HG02588 (cell line): Measurements from ENCODE around the gene TTC29.
"Not testable (repeated sequence)": the region's sequence is repeated elsewhere in the genome, so short reads cannot be mapped to it uniquely, and the experiment has no call there.

Experiments
- ATAC-seq: cut with Tn5 transposase; IDR thresholded peaks from one replicate; pipeline ENCODE4 v1.9.1; 2021; ENCODE audit warnings: mild to moderate bottlenecking, moderate library complexity; ENCODE audit not compliant: unreplicated experiment

The TTC29 gene

DNA sequence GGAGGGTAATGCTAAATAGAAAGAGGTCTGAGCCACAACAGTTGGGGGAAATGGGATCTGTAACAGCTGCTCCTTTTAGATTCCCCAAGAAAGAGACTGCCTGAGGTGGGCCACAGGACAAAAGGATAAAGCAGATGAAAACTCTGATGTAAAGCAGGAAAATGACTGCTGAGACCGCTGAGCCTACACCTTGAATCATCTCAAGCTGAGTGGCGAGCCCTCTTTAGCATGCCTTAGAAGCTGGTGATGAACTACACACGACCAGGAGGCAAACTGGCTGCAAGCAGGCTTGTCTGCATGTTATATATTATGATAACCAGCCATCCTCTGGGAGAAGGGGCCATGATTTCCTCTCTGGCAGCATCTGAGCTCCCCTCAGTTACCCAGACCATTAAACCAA lies 88.4 kb downstream of the TTC29 start:
- ATAC-seq: no peak

DNA sequence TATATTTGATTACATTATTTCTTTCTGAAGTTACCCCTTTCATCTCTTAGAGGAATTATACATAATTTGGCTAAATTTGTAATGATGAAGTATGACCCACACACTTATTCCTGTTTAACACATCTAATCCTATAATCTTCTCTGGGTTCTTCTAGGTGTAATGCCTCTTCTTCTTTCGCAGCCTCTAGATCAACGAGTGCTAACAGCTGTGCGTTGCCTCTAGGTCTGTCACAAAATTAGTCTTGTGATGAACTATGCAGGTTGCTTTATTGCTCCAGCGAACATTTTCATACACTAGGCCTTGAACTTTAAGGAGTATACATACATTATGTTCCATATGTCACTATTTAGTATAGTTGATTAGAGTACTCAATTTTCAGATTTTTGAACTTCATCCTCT lies 89.9 kb downstream of the TTC29 start:
- no peak for ATAC-seq

DNA sequence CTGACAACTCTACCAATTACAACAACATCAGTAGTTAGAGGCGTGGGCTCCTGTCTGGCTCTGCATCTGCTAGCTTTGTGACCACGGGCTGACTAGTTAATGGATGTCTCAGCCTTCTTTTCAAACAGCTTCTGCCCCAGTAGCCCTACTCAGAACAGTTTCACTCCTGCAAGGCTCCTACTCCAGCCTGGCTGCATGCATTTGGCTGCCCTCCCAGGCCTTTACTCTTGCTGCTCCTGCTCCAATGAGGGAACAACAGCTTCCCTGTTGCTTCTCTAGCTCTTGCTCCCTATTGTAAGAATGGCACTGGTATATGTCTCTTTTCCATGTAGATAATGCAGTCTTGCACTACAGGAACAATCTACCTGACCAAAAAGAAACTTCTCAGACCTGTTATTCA lies 93.3 kb downstream of the TTC29 start:
- no peak for ATAC-seq

DNA sequence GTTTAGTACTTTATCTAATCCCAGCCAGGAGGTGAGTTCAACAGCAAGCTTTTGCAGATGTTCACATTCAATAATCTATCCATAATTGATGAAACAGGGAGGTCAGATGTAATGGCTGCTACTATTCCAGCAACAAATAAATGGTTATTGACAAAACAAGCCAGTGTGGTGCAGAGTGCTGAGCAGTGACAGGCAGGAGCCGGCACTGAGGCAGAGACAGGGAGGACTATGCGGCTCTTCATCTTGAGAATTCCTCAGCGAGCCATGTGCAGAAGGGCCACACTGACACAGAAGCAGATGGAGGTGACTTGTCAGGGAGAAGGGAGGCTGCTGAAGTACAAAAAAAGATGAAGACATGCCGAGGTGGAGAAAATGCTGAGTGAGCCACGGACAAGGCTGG lies 98.3 kb downstream of the TTC29 start:
- ATAC-seq: no peak

DNA sequence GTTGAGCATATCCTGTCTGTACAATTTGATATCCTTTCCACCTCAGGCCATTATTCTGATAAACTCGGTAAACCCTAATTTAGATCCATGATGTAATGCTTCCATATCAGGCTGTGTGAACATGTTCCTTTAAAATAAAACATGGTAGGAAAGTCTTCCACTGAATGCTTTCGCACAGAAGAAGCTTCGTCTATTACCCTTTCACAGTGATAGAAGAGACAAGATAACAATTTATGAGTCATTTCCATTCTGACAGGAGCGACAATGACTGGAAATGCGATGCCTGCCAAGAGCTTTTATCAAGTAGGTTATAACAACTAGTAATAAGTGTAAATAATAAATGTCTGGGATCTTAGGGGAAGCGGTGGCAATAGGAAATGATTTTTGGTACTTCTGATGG lies 98.8 kb downstream of the TTC29 start:
- ATAC-seq: no peak

DNA sequence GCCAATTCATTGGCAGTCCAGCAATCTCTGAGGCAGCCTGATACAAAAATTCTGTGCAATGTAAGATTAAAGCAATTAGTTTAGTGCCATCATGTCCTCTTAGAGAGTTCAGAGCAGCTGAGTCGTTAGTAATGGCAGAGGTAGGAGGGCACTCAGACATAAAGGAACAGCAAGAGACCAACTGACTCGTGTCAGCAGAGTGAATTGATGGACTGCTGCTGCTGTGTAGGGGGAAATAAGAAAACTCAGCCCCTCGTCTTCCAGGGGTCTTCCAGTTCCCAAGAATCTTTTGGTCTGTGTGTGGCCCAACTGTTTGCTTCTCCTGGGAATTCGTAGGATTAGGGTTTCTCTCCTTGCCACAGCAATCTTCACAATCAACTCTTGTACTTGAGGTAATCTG lies 100.9 kb downstream of the TTC29 start:
- no peak for ATAC-seq

DNA sequence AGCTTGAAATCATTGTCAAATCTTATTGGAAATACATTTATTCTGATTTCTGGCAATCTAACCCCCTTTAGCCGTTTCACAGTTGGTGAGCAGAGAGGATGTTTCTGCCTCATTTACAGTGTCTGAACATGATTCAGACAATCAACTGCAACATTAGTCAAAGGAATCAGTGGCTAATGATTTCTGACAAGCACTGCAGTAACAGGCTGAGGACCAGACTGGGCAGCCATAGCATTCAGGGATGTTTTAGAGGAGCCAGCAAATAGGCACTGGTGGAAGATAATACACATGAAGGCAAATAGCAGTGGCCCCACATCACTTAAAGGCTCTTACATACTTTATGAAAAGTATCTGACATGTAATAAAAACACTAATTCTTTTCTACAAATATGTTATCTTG lies 102.8 kb downstream of the TTC29 start:
- ATAC-seq: no peak

DNA sequence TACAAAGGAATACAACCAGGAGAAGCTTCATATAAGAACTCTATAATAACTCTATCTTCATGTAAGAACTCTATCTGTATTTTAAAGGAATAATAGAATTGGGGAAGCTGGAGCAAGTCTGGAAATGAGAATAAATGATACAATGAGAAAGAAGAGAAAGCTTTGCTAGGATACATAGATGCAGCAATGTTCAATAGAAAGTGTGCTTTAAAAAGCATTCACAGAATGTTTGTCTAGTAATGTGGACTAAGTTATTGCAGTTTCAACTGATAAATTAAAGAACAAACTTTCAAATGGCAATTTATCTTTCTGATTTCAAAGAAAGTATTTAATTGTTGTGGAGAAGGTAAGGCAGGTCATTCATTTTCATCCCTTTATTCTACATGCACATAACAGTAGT lies 104.9 kb downstream of the TTC29 start:
- no peak for ATAC-seq

DNA sequence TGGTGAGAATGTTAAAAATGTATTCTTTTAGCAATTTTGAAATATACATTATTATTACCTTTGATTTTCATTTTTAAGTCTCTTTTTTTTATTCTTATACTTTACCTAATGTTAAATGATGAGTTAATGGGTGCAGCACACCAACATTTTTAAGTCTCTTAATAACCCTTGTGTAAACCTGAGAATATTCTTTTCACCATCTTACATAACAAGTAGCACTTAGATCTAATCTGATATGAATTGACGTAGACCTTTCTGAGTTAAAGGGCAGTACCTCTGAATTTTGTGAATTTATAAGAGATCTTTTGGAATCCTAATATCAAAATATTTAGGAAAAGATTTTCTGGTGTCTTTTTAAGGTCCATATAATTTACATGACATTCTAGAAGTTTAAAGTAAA lies 110.6 kb downstream of the TTC29 start:
- no peak for ATAC-seq

DNA sequence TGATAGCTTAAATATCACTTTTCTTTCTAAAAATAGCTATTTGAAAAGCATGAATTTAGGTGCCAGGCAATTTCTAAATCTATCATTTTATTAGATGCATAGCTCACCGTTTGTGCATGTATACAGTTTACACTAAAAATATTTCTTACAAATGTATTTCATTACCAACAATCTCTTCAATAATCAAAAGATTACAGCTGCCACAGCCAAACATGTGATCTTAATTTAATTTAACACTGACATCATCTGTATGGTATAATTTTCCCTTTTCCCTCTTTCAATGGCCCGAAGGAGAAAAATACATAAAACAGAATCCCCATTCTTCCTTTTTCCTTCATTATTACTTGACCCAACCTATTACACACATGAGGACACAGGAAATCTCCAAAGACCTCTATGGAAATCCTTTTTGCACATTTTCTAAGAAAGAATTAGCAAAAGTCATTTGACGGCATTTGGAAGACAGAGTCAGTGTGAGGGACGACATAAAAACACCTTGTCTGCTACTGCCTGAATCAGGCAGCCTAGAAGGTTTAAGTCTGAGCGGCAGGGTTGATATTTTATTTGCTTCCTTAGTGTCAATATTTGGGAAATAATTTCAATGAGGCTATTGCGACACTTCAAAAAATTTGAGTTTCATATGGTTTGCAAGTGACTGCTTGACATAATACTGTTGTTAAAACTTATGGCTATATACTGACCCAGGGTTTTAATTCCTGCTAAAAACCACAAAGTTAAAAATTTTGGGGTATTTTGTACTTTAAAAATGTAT lies 111.2 kb downstream of the TTC29 start:
- ATAC-seq: no peak

DNA sequence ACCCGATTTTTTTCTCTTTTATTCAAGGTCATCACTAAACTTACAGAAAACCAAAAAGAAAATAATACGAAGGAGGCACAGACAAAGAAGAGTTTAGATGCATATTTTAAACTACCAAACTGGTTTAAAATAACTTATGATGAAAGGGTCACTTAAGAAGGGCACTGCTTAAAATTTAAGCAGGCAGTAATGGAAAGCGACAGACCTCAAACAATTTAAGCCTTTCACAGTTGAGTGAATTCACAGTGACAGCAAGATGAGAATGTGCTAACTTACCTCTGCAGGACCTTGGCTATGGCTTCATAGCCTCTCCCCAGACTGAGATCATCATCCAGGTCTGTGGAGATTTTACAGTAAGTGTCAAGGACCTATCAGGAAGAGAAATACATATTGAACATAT lies 112.1 kb downstream of the TTC29 start:
- ATAC-seq: no peak

DNA sequence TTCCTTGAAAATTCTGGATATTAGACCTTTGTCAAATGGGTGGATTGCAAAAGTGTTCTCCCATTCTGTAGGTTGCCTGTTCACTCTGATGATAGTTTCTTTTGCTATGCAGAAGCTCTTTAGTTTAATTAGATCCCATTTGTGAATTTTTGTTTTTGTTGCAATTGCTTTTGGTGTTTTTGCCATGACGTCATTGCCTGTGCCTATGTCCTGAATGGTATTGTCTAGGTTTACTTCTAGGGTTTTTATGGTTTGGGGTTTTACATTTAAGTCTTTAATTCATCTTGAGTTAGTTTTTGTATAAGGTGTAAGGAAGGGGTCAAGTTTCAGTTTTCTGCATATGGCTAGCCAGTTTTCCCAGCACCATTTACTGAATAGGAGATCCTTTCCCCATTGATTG lies 122.7 kb downstream of the TTC29 start:
- not testable (repeated sequence) for ATAC-seq

DNA sequence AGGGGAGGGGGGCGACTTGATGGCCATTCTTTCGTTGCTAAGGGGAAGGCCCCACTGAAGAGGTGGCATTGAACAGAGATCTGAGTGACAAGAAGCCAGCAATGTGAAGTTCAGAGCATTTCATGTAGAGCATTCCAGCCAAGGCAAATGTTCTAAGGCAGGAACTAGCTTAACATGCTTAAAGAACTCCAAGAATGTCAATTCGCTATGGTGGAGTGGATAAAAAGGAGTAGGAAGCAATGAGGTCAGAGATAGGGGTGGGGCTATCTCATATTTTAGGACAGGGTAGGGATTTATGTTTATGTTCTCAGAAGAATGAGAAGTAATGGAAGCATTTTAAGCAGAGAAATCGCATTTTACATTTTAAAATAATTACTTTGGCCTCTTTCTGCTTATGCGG lies 130.9 kb downstream of the TTC29 start:
- no peak for ATAC-seq

DNA sequence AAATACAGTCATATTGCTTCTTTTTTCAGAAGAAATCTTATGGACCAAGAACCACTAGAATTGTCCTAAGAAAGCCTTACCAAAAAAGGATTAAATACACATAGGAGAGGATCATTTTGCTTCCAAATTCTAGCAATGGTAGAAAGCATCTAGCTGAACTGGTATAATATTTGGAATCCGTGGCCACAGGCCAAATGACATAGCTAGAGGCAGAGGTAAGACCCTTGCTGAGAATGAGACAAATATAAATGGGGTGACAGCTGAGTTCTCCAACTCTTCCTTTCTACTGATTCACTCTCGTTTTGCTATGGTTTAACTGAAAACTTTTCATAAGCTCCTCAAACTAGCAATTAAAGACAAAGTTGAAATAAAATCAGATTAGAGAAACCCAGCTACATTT lies 150.0 kb downstream of the TTC29 start:
- ATAC-seq: no peak

DNA sequence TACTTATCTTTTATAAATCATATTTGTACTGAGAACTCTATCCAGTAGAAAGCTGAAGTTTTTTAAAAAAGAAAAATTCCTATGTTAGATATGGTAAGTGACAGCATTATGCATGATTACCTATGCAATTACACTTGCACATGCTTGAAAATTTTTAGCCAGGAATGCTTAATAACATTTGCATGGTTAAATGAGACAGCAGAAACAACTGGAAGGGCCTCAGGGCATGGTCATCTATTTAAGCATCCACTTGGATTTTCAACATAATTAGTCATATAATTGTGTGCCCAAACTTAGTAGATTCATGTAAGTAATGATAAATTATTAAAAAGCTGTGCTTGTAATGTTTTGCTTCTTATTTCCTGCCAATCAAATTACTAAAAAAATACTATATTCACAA lies 151.9 kb downstream of the TTC29 start:
- ATAC-seq: no peak

DNA sequence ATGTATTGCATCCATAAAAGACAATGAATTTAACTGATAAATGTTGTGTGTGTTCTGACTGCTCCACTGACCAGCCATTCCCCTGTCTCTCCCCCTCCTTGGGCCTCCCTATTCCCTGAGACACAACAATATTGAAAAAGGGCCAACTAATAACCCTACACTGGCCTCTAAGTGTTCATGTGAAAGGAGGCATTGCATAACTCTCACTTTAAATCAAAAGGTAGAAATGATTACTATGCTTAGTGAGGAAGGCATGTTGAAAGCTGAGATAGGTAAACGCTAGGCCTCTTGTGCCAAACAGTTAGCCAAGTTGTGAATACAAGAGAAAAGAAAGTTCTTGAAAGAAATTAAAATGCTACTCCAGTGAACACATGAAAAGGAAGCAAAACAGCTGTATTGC lies 154.2 kb downstream of the TTC29 start:
- ATAC-seq: no peak

DNA sequence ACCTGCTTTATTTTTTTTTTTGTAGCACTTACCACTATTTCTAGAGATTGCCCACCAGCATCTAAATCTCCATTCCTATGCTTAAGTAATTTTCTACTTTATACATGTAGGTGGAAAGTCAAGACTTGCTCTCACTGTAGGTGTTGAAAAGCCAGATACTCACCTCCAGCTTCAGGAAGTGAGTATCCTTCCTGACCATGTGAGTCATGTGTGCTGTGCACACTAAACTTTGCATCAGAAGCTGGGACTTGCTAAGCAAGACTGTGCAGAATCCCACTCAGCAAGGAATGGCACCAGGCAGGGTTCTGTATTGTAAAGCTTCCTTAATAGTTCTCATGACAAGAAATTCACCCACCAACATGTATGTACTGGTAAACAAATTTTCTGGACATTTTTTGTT lies 155.1 kb downstream of the TTC29 start:
- ATAC-seq: no peak

DNA sequence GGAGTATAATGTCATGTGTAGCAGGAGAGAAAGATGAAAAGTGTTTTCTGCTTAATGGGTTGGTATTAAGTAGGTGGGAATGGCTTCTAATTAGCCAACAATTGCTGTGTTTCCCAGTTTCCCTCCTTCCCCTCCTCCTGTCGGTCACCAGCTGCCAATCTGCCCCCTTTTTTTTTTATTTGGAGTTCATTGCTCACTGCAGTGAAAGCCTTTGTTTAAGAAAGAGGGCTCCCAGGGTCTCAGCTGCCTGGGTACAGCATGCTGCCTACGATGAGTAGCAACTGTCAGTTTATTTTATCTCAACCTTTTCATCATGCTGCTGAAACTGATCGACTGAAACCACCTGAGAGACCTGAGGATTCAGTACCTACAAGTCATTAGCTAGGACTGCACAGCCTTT lies 157.9 kb downstream of the TTC29 start:
- no peak for ATAC-seq

DNA sequence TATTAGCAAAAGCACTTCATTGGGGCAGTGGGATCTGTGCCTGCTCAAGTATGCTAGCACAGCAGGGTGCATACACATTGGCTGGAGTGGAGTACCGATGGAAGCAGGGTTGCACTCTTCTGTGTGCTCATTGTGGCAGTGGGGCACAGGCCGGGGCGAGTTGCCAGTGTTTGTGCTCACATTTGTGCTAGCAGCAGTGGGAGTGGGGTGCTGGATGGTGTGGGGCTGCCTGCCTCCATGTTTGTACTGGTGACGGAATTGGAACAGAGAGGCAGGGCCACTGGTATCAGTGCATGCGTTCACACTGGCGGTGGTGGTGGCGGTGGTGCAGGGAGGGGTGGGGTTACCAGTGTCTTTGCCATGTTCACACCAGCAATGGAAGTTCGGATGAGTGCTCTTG lies 169.0 kb downstream of the TTC29 start:
- ATAC-seq: no peak

DNA sequence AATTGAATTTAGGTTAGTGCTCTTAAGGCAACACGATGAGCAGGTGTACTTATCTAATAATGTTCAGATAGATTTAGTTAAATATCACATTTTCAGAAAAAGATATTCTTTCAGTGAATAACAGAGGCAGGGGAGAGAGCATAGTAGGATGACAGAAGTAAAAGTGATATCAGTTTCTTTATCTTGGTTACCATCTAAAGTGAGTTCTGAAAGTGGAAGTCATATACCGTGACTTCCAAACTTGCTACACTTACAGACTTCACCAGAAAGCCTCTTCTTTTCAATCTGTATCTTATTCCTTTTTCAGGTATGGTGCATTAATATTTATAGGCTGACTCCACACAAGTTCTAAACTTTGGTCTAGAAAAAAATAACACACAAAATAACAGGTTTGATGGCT lies 182.1 kb downstream of the TTC29 start:
- ATAC-seq: no peak

DNA sequence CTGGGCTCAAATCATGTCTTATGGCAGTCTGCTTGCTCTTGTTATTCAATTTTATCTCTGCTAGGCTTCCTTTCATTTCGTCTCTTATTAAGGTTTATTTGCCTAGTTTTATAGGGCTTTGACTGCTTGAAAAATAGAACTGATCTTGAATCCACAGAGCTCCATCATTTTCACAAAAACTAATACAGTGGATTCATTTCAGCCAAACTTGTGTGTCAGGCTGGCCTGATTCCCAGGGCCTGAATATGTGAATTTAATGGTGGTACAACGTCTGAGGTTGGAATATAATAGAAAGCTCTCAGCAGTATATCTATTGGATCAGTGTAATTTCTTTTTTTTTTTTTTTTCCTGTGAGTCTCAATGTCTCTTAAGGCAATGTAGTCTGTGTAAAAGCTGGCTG lies 183.6 kb downstream of the TTC29 start:
- no peak for ATAC-seq

DNA sequence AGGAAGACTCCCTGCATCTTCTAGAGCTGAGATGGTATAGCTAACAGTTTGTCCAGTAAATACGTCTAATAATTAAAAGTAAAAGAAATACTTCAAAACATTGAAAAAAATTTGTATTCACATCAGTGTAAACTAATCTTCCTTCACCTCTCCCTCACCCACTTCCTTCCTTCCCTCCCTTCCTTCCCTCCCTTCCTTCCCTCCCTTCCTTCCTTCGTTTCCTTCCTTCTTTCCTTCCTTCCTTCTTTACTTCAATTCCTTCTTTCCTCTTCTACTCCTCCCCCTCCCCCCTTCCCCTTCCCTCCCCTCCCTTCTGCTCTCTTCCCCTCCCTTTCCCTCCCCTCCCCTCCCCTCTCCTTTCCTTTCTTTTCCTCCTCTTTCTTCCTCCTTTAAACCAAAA lies 203.2 kb downstream of the TTC29 start:
- ATAC-seq: no peak

DNA sequence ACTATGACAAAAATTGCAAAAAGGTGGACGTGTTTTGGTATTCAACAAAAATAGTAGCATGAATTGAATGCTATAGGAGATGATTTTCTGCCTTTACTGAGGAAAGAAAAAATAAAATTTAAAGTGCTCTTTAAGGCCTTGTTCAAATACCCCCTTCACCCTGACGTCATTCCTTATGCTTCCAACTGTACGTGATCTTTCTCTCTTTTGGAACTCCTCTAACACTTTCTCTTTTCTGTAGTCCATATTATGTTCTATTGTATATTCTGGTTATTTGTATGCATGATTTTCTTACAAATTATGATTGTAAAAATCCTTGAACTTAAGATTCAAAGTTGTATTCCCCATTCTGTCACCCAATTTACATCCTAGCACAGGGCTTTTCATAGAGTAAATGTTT lies 206.5 kb downstream of the TTC29 start:
- no peak for ATAC-seq
